Measurements from ENCODE around the gene ADGRF4.

- TF ChIP-seq HDGF (IDR thresholded peaks at IDR 0.05; ENCODE audit: borderline replicate concordance) = no peak
- no peak for TF ChIP-seq NFRKB (IDR thresholded peaks at IDR 0.05)
- TF ChIP-seq ZNF384 (IDR thresholded peaks at IDR 0.05) = no peak
- TF ChIP-seq FOXM1 (IDR thresholded peaks at IDR 0.05; ENCODE audit: borderline replicate concordance) = no peak
- TF ChIP-seq PKNOX1 (IDR thresholded peaks at IDR 0.05) = no peak
- TF ChIP-seq CTBP1 (IDR thresholded peaks at IDR 0.05; ENCODE audit: borderline replicate concordance) = no peak
- TF ChIP-seq L3MBTL2 (conservative IDR thresholded peaks at IDR 0.05) = no peak
- TF ChIP-seq SUZ12 (IDR thresholded peaks at IDR 0.05) = no peak
- no peak for TF ChIP-seq SP1 (IDR thresholded peaks at IDR 0.05)
- TF ChIP-seq TARDBP (IDR thresholded peaks at IDR 0.05) = no peak
- TF ChIP-seq LEF1 (IDR thresholded peaks at IDR 0.05; ENCODE audit: borderline replicate concordance) = no peak
- TF ChIP-seq BHLHE40 (IDR thresholded peaks at IDR 0.05; ENCODE audit: borderline replicate concordance) = no peak
- no peak for TF ChIP-seq FOXA1 (IDR thresholded peaks at IDR 0.05)
Measured at GRCh38 chr6:47678739-47679138, 19.6 kb upstream of the ADGRF4 start.

All from HEK293T (cell line).